SU-DHL-6 (cell line): ENCODE data around the gene LAX1.
"Not testable (repeated sequence)": the region's sequence is repeated elsewhere in the genome, so short reads cannot be mapped to it uniquely, and the experiment has no call there.

ENCODE experiments used
- CTCF ChIP-seq: fragments of 200-600 bp; sonication (generic); IDR thresholded peaks from one replicate; pipeline ENCODE4 v1.5.1; 2017; ENCODE audit warnings: antibody characterized with exemption, mild to moderate bottlenecking, low read length, moderate library complexity; ENCODE audit not compliant: insufficient read depth, poor library complexity, severe bottlenecking
- EZH2phosphoT487 ChIP-seq: fragments of 200-600 bp; sonication (generic), shearing (Covaris generic); conservative IDR thresholded peaks from 2 replicates; pipeline ENCODE4 v1.6.1; 2018; ENCODE audit warnings: mild to moderate bottlenecking, antibody characterized with exemption, low read length, moderate library complexity, mixed read lengths

- TF ChIP-seq CTCF, EZH2phosphoT487: not testable (repeated sequence)
Observed at GRCh38 chr1:203793561-203793960, 28.6 kb downstream of the LAX1 start.
